HepG2 (cell line): Measurements from ENCODE around the gene ENTREP3. TPM values are rescaled to one million over a fixed set of nuclear protein-coding genes. Genes with fewer than 3 reads are reported as not detected.
A peak's percentile ranks its signal among the peaks of the same experiment; 100 is the strongest.

Experiments used
- ARHGAP35 ChIP-seq: sonication (generic); formaldehyde crosslinking; IDR thresholded peaks from 2 replicates; pipeline ENCODE4 v1.9.0; 2022; ENCODE audit warnings: mild to moderate bottlenecking, inconsistent platforms, moderate library complexity, missing genetic modification reagents, borderline replicate concordance
- CENPBD1 ChIP-seq: sonication (generic); formaldehyde crosslinking; IDR thresholded peaks from 2 replicates; pipeline ENCODE4 v1.8.0; 2022; ENCODE audit warnings: missing genetic modification reagents, low read depth, mild to moderate bottlenecking, borderline replicate concordance
- DZIP1 ChIP-seq: sonication (generic); formaldehyde crosslinking; IDR thresholded peaks from 2 replicates; pipeline ENCODE4 v1.5.0; 2020; ENCODE audit warnings: mild to moderate bottlenecking, missing genetic modification reagents
- ETV6 ChIP-seq: sonication (generic); formaldehyde crosslinking; conservative IDR thresholded peaks from 2 replicates; pipeline ENCODE4 v1.4.0; 2020; ENCODE audit warnings: missing genetic modification reagents
- EZH2 ChIP-seq: conservative IDR thresholded peaks from 2 replicates; pipeline ENCODE4 v1.6.1; 2012; ENCODE audit warnings: mild to moderate bottlenecking, low read depth, low read length, moderate library complexity
- MAZ ChIP-seq, 2 experiments: sonication (generic) in 1 of 2; formaldehyde crosslinking in 1 of 2; IDR thresholded peaks; 2 replicates each; pipeline versions ENCODE4 v1.5.0 to v1.6.1; 2012 to 2020; ENCODE audit warnings: low read depth in 2 of 2, mild to moderate bottlenecking in 2 of 2, borderline replicate concordance in 1 of 2, improper control_type of control experiment in 1 of 2, low read length in 1 of 2, missing genetic modification reagents in 1 of 2, moderate library complexity in 1 of 2
- PATZ1 ChIP-seq: sonication (generic); formaldehyde crosslinking; IDR thresholded peaks from 2 replicates; pipeline ENCODE4 v1.4.0; 2020; ENCODE audit warnings: missing genetic modification reagents
- TMF1 ChIP-seq: sonication (generic); formaldehyde crosslinking; IDR thresholded peaks from 2 replicates; pipeline ENCODE4 v1.8.1; 2022; ENCODE audit warnings: low read depth, missing genetic modification reagents
- ZBTB38 ChIP-seq: sonication (generic); formaldehyde crosslinking; IDR thresholded peaks from 2 replicates; pipeline ENCODE4 v1.5.1; 2020; ENCODE audit warnings: mild to moderate bottlenecking, missing genetic modification reagents
- ZFAT ChIP-seq: sonication (generic); formaldehyde crosslinking; conservative IDR thresholded peaks from 2 replicates; pipeline ENCODE4 v1.8.1; 2023; ENCODE audit warnings: missing genetic modification reagents, inconsistent platforms
- ZNF317 ChIP-seq: sonication (generic); formaldehyde crosslinking; IDR thresholded peaks from 2 replicates; pipeline ENCODE4 v1.5.0; 2020; ENCODE audit warnings: mild to moderate bottlenecking, missing genetic modification reagents
- ZNF318 ChIP-seq: sonication (generic); formaldehyde crosslinking; IDR thresholded peaks from 2 replicates; pipeline ENCODE4 v1.4.0; 2020; ENCODE audit warnings: mild to moderate bottlenecking, missing genetic modification reagents
- ZNF644 ChIP-seq: IDR thresholded peaks from 2 replicates; pipeline ENCODE4 v1.6.1; 2016; ENCODE audit warnings: low read depth
- ZNF709 ChIP-seq: sonication (generic); formaldehyde crosslinking; IDR thresholded peaks from 2 replicates; pipeline ENCODE4 v1.5.0; 2020; ENCODE audit warnings: mild to moderate bottlenecking, missing genetic modification reagents
- polyA plus RNA-seq, 8 experiments: library from polyadenylated mRNA; depleted of rRNA in 3 of 8; stranded (reverse) in 7 of 8; unstranded in 1 of 8; fragments of >200 nt; fragmentation: Illumina TruSeq in 4 of 8; extraction: Trizol in 4 of 8; gene quantifications; 2 replicates each; pipeline versions ENCODE4 v1.2.1 to v1.2.3, GENCODE V29; 2011 to 2016; ENCODE audit warnings: low read depth in 4 of 8, missing spikeins in 1 of 8, mixed read lengths in 1 of 8; ENCODE audit not compliant: insufficient read depth in 1 of 8
- total RNA-seq, 5 experiments: library from RNA; depleted of rRNA; stranded (reverse); fragments of >200 nt; fragmentation: Illumina TruSeq; extraction: Trizol; gene quantifications; 2 replicates each; pipeline ENCODE4 v1.2.3, GENCODE V29; 2016; ENCODE audit warnings: low read depth in 1 of 5

The ENTREP3 gene
- total and polyA plus RNA-seq, 2 of the 13 experiments (the other 11 are each of a cell fraction or from before 2014, with no cell fraction given), result 4.1 to 9.9 TPM

GRCh38 chr1:155241069-155241679, 14.1 kb downstream of the ENTREP3 start (continued):
- TF ChIP-seq MAZ (IDR thresholded peaks at IDR 0.05; ENCODE audit: borderline replicate concordance, low read depth, low read length), result no peak
- no peak for TF ChIP-seq MAZ (CRISPR knock-in tag; IDR thresholded peaks at IDR 0.05; ENCODE audit: low read depth)
- TF ChIP-seq ZBTB38 (CRISPR knock-in tag), result no peak
- TF ChIP-seq DZIP1 (CRISPR knock-in tag), result no peak
- TF ChIP-seq ZNF318, result no peak
- TF ChIP-seq ZFAT (CRISPR knock-in tag), result no peak
- TF ChIP-seq TMF1 (CRISPR knock-in tag), result no peak
- no peak for TF ChIP-seq PATZ1 (CRISPR knock-in tag)
- no peak for TF ChIP-seq ZNF709 (CRISPR knock-in tag)
- no peak for TF ChIP-seq ARHGAP35 (CRISPR knock-in tag)
- TF ChIP-seq ZNF644 (CRISPR knock-in tag), result peak; percentile 23; the same call in 1 of the 2 replicates
- TF ChIP-seq CENPBD1, result no peak
- no peak for TF ChIP-seq ETV6 (CRISPR knock-in tag)
- TF ChIP-seq EZH2, result no peak
- TF ChIP-seq ZNF317, result 0 out of 2 replicates have a peak, but pooled peaks have one; percentile 39
